Measurements from ENCODE around the gene THOC2. TPM values are rescaled to one million over a fixed set of nuclear protein-coding genes. Genes with fewer than 3 reads are reported as not detected.
"Not testable (repeated sequence)": the region's sequence is repeated elsewhere in the genome, so short reads cannot be mapped to it uniquely, and the experiment has no call there.

Gene THOC2
- total RNA-seq, 2 donors from 2014 or later = 88.8 to 93.2 TPM

- Mint-ChIP-seq H3K27me3 (ENCODE audit: insufficient read depth) (no peaks in the 10 kb centered on the region), H3K4me3 (no peak overlapping the region), H3K27ac (no peak overlapping the region), H3K36me3 (ENCODE audit: low read depth) (no peaks in the 10 kb centered on the region), H3K9me3 (peaks cover 55% of the 10 kb centered on the region), H3K4me1 (no peaks in the 10 kb centered on the region)
- WGBS, 2 experiments (ENCODE audit: insufficient coverage in 1 of 2, insufficient read length in 1 of 2) = 80 to 88% methylated on average over 1 to 4 of the region's 4 CpGs
- H3K9ac ChIP-seq (ENCODE audit: extremely low read depth, low read length, poor library complexity, severe bottlenecking) = no peak overlapping the region
- no peak overlapping the region for H3K27ac ChIP-seq (ENCODE audit: low read depth, low read length)
- H3K27me3 ChIP-seq (ENCODE audit: control insufficient read depth, insufficient read depth, low read length, poor library complexity, severe bottlenecking) = no peaks in the 10 kb centered on the region
- no peaks in the 10 kb centered on the region for H3K36me3 ChIP-seq (ENCODE audit: control insufficient read depth, insufficient read depth, low read length)
- no peak overlapping the region for H3K4me3 ChIP-seq (ENCODE audit: low read length)
- TF ChIP-seq CTCF (conservative IDR thresholded peaks at IDR 0.05) = no peak
- H3K4me1 ChIP-seq (ENCODE audit: control insufficient read depth, insufficient read depth, low read length) = no peaks in the 10 kb centered on the region
- no peaks in the 10 kb centered on the region for H3K9me3 ChIP-seq (ENCODE audit: control insufficient read depth, low read length)
- DNase-seq = no peak
These were observed 40.6 kb upstream of the THOC2 start for GRCh38 chrX:123773258-123773988.

GRCh38 chrX:123771449-123772064 is 38.7 kb upstream of the THOC2 start:
- Mint-ChIP-seq H3K9me3 (peaks cover 52% of the 10 kb centered on the region), H3K36me3 (ENCODE audit: low read depth) (no peaks in the 10 kb centered on the region), H3K27ac (no peak overlapping the region), H3K4me1 (no peaks in the 10 kb centered on the region), H3K27me3 (ENCODE audit: insufficient read depth) (no peaks in the 10 kb centered on the region), H3K4me3 (no peak overlapping the region)
- no peaks in the 10 kb centered on the region for H3K36me3 ChIP-seq (ENCODE audit: control insufficient read depth, insufficient read depth, low read length)
- H3K9me3 ChIP-seq (ENCODE audit: control insufficient read depth, low read length) = no peaks in the 10 kb centered on the region
- WGBS, 2 experiments (ENCODE audit: insufficient coverage in 1 of 2, insufficient read length in 1 of 2) = 75 to 89% methylated on average over 1 to 2 of the region's 4 CpGs
- no peaks in the 10 kb centered on the region for H3K4me1 ChIP-seq (ENCODE audit: control insufficient read depth, insufficient read depth, low read length)
- H3K9ac ChIP-seq (ENCODE audit: extremely low read depth, low read length, poor library complexity, severe bottlenecking) = no peak overlapping the region
- no peak for DNase-seq
- no peak for TF ChIP-seq CTCF (conservative IDR thresholded peaks at IDR 0.05)
- H3K27ac ChIP-seq (ENCODE audit: low read depth, low read length) = no peak overlapping the region
- H3K27me3 ChIP-seq (ENCODE audit: control insufficient read depth, insufficient read depth, low read length, poor library complexity, severe bottlenecking) = no peaks in the 10 kb centered on the region
- H3K4me3 ChIP-seq (ENCODE audit: low read length) = no peak overlapping the region

- H3K36me3 ChIP-seq (ENCODE audit: control insufficient read depth, insufficient read depth, low read length) = no peaks in the 10 kb centered on the region
- peak; percentile 91 for DNase-seq
- H3K27ac ChIP-seq (ENCODE audit: low read depth, low read length) = peak overlapping the region; percentile 77
- Mint-ChIP-seq H3K9me3 (peaks cover 30% of the 10 kb centered on the region), H3K4me3 (peak overlapping the region; percentile 56), H3K4me1 (no peaks in the 10 kb centered on the region), H3K27ac (no peak overlapping the region), H3K36me3 (ENCODE audit: low read depth) (no peaks in the 10 kb centered on the region), H3K27me3 (ENCODE audit: insufficient read depth) (no peaks in the 10 kb centered on the region)
- H3K4me3 ChIP-seq (ENCODE audit: low read length) = peak overlapping the region; percentile 81
- no peak for TF ChIP-seq CTCF (conservative IDR thresholded peaks at IDR 0.05)
- WGBS, 2 experiments (ENCODE audit: insufficient coverage in 1 of 2, insufficient read length in 1 of 2) = 10% methylated on average over 3 to 36 of the region's 38 CpGs
- no peaks in the 10 kb centered on the region for H3K9me3 ChIP-seq (ENCODE audit: control insufficient read depth, low read length)
- H3K9ac ChIP-seq (ENCODE audit: extremely low read depth, low read length, poor library complexity, severe bottlenecking) = no peak overlapping the region
- no peaks in the 10 kb centered on the region for H3K27me3 ChIP-seq (ENCODE audit: control insufficient read depth, insufficient read depth, low read length, poor library complexity, severe bottlenecking)
- H3K4me1 ChIP-seq (ENCODE audit: control insufficient read depth, insufficient read depth, low read length) = no peaks in the 10 kb centered on the region
These were observed 32.4 kb upstream of the THOC2 start for GRCh38 chrX:123764967-123765871.

- not testable (repeated sequence) for H3K9ac ChIP-seq (ENCODE audit: extremely low read depth, low read length, poor library complexity, severe bottlenecking); H3K4me1 Mint-ChIP-seq; H3K27ac Mint-ChIP-seq; H3K27ac ChIP-seq (ENCODE audit: low read depth, low read length); DNase-seq; H3K4me1 ChIP-seq (ENCODE audit: control insufficient read depth, insufficient read depth, low read length); H3K36me3 Mint-ChIP-seq (ENCODE audit: low read depth); H3K27me3 ChIP-seq (ENCODE audit: control insufficient read depth, insufficient read depth, low read length, poor library complexity, severe bottlenecking); H3K4me3 Mint-ChIP-seq; H3K4me3 ChIP-seq (ENCODE audit: low read length); H3K9me3 ChIP-seq (ENCODE audit: control insufficient read depth, low read length); H3K36me3 ChIP-seq (ENCODE audit: control insufficient read depth, insufficient read depth, low read length); H3K27me3 Mint-ChIP-seq (ENCODE audit: insufficient read depth)
- no CpG with 5 or more reads among the region's 3 CpGs for WGBS, 2 experiments (ENCODE audit: insufficient coverage in 1 of 2, insufficient read length in 1 of 2)
- peaks cover 54% of the 10 kb centered on the region for H3K9me3 Mint-ChIP-seq
These were observed 27.0 kb upstream of the THOC2 start for GRCh38 chrX:123759849-123760248.
